ENCODE results near the gene EFCAB12. TPM values are rescaled to one million over a fixed set of nuclear protein-coding genes. Genes with fewer than 3 reads are reported as not detected.
A peak's percentile ranks its signal among the peaks of the same experiment; 100 is the strongest.

Gene EFCAB12
- total RNA-seq, 1 experiment from 2014 or later, result 2.2 TPM

- POLR2A ChIA-PET (ENCODE audit: unreplicated experiment), result interaction anchor here (0.6 kb wide), 1 partner anchor 62 kb away, joined by 3 read pairs; no protein-coding TSS in a partner anchor
- no TSS peak for BruUV-seq (replicated peaks)
Measured at GRCh38 chr3:129442947-129443346, 14.5 kb upstream of the EFCAB12 start.

DNA sequence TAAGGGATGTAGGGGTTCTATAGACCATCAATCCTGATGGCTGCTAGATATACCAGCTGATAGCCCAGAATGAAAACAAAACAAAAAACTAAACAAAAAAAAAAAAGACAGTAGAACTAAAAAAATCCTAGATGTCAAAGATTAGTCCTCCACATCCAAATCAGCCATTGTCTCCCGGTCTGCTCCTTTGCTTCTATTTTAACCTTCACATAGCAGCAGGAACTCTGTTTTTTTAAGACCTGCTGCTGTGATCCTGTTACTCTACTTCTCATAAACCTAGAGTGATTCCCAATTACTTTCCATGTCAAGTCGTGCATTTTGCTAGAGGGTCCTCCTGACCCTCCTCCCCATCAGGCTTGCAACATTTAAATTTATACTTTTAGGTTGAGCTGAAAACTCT lies 14.1 kb upstream of the EFCAB12 start:
- no peak overlapping the region for H2AFZ ChIP-seq
- peaks cover 30% of the 10 kb centered on the region for H3K4me1 ChIP-seq (replicated peaks; ENCODE audit: insufficient read depth)
- no peaks in the 10 kb centered on the region for H3K9me3 ChIP-seq (ENCODE audit: insufficient read depth, low read depth)
- no peaks in the 10 kb centered on the region for H3F3A ChIP-seq (ENCODE audit: insufficient read depth, low read depth)
- H4K20me1 ChIP-seq (ENCODE audit: insufficient read depth), result no peaks in the 10 kb centered on the region
- H3K4me2 ChIP-seq, result 0 out of 2 replicates have a peak overlapping the region, but pooled peaks have one; percentile 97
- CTCF ChIA-PET, result interaction anchor here (0.5 kb wide), 1 partner anchor 10 kb away, joined by 4 read pairs; no protein-coding TSS in a partner anchor
- H3K27me3 ChIP-seq (ENCODE audit: insufficient read depth, low read depth), result no peaks in the 10 kb centered on the region
- H3K79me2 ChIP-seq (ENCODE audit: low read depth), result peaks cover 45% of the 10 kb centered on the region
- no peaks in the 10 kb centered on the region for H3K9me2 ChIP-seq (ENCODE audit: insufficient read depth)
- BruUV-seq (replicated peaks), result no TSS peak
- POLR2A ChIA-PET (ENCODE audit: unreplicated experiment), result interaction anchor here (0.6 to 0.7 kb wide), 3 partner anchors 62 to 411 kb away, joined by 3 to 9 read pairs (median 4); no protein-coding TSS in a partner anchor
- no peak for TF ChIP-seq CTCF (conservative IDR thresholded peaks at IDR 0.05)
- no peak overlapping the region for H3K4me3 ChIP-seq
- no peak overlapping the region for H3K27ac ChIP-seq
- intact Hi-C loops (cut with micrococcal nuclease; ENCODE audit: unreplicated experiment), result loop anchor here (5.0 kb wide), 1 partner anchor 45 kb away; no protein-coding TSS in a partner anchor
- H3K36me3 ChIP-seq (ENCODE audit: low read depth), result peaks cover 9% of the 10 kb centered on the region
- no peak for DNase-seq

More at GRCh38 chr3:129442947-129443346, 14.5 kb upstream of the EFCAB12 start:
- Histone ChIP-seq H3K4me1 (replicated peaks; ENCODE audit: insufficient read depth) (peaks cover 26% of the 10 kb centered on the region), H2AFZ (no peak overlapping the region), H3K9me3 (ENCODE audit: insufficient read depth, low read depth) (no peaks in the 10 kb centered on the region), H3K27me3 (ENCODE audit: insufficient read depth, low read depth) (no peaks in the 10 kb centered on the region), H3K4me3 (no peak overlapping the region), H3K36me3 (ENCODE audit: low read depth) (peaks cover 5% of the 10 kb centered on the region; the same call in 1 of the 2 replicates), H3K9me2 (ENCODE audit: insufficient read depth) (no peaks in the 10 kb centered on the region), H3K4me2 (no peak overlapping the region), H3F3A (ENCODE audit: insufficient read depth, low read depth) (no peaks in the 10 kb centered on the region), H3K79me2 (ENCODE audit: low read depth) (peaks cover 41% of the 10 kb centered on the region), H3K27ac (no peak overlapping the region), H4K20me1 (ENCODE audit: insufficient read depth) (no peaks in the 10 kb centered on the region)
- intact Hi-C loops (cut with micrococcal nuclease; ENCODE audit: unreplicated experiment), result loop anchor here (5.0 kb wide), 1 partner anchor 46 kb away; no protein-coding TSS in a partner anchor
- no peak for DNase-seq
- CTCF ChIA-PET, result interaction anchor here (0.5 kb wide), 1 partner anchor 10 kb away, joined by 4 read pairs; no protein-coding TSS in a partner anchor
- no peak for TF ChIP-seq EZH2 (IDR thresholded peaks at IDR 0.05; ENCODE audit: low read depth)
- no peak for TF ChIP-seq CTCF (conservative IDR thresholded peaks at IDR 0.05)

- no peak for DNase-seq
- Histone ChIP-seq H3K9me3 (ENCODE audit: insufficient read depth, low read depth) (no peaks in the 10 kb centered on the region), H3K9me2 (ENCODE audit: insufficient read depth) (no peaks in the 10 kb centered on the region), H3K4me3 (no peak overlapping the region; the same call in 1 of the 2 replicates), H3K4me1 (replicated peaks; ENCODE audit: insufficient read depth) (peaks cover 33% of the 10 kb centered on the region), H3K79me2 (ENCODE audit: low read depth) (peaks cover 52% of the 10 kb centered on the region), H3K4me2 (peak overlapping the region; percentile 97), H3K27ac (no peak overlapping the region), H3K36me3 (ENCODE audit: low read depth) (peaks cover 16% of the 10 kb centered on the region), H3F3A (ENCODE audit: insufficient read depth, low read depth) (no peaks in the 10 kb centered on the region; the same call in 1 of the 2 replicates), H2AFZ (no peak overlapping the region), H4K20me1 (ENCODE audit: insufficient read depth) (no peaks in the 10 kb centered on the region), H3K27me3 (ENCODE audit: insufficient read depth, low read depth) (no peaks in the 10 kb centered on the region)
- intact Hi-C loops (cut with micrococcal nuclease; ENCODE audit: unreplicated experiment), result loop anchor here (2.0 to 5.0 kb wide), 3 partner anchors 44 to 185 kb away; no protein-coding TSS in a partner anchor
- ChIA-PET POLR2A (ENCODE audit: unreplicated experiment) (interaction anchor here (0.5 to 0.7 kb wide), 3 partner anchors 35 to 412 kb away, joined by 3 to 9 read pairs (median 4); no protein-coding TSS in a partner anchor), CTCF (no interaction called here)
- no TSS peak for BruUV-seq (replicated peaks)
- TF ChIP-seq CTCF (conservative IDR thresholded peaks at IDR 0.05) (no peak), EZH2 (IDR thresholded peaks at IDR 0.05; ENCODE audit: low read depth) (no peak)
Measured at GRCh38 chr3:129441782-129442181, 13.3 kb upstream of the EFCAB12 start.
